SU-DHL-6 (cell line): ENCODE data around the gene AUH.

Source experiments
- H2AFZ ChIP-seq: fragments of 200-600 bp; sonication (generic); 2 replicates; pipeline ENCODE4 v1.6.1; 2014; ENCODE audit warnings: low read depth, mild to moderate bottlenecking, moderate library complexity, mixed read lengths, antibody characterized with exemption, low read length; ENCODE audit not compliant: severe bottlenecking
- H3F3A ChIP-seq: fragments of 200-600 bp; shearing (Covaris generic); 2 replicates; pipeline ENCODE4 v1.6.0; 2016; ENCODE audit warnings: antibody characterized with exemption, mild to moderate bottlenecking; ENCODE audit not compliant: insufficient read depth
- H3K27ac ChIP-seq: fragments of 200-600 bp; sonication (generic); 2 replicates; pipeline ENCODE4 v1.5.1; 2016; ENCODE audit warnings: low read depth, mild to moderate bottlenecking, low read length, moderate library complexity, mixed read lengths
- H3K27me3 ChIP-seq: fragments of 200-600 bp; sonication (generic), shearing (Covaris generic); 2 replicates; pipeline ENCODE4 v1.6.0; 2014; ENCODE audit warnings: mild to moderate bottlenecking, low read length
- H3K36me3 ChIP-seq: fragments of 200-600 bp; sonication (generic); 2 replicates; pipeline ENCODE4 v1.6.1; 2014; ENCODE audit warnings: mild to moderate bottlenecking, low read length, mixed read lengths
- H3K4me2 ChIP-seq: fragments of 300-600, 200-600 bp; shearing (Covaris generic), sonication (generic); 2 replicates; pipeline ENCODE4 v1.6.0; 2014; ENCODE audit warnings: low read length, low read depth, mild to moderate bottlenecking; ENCODE audit not compliant: poor library complexity, severe bottlenecking
- H3K4me3 ChIP-seq: fragments of 200-600 bp; sonication (generic); 2 replicates; pipeline ENCODE4 v1.5.1; 2014; ENCODE audit warnings: antibody characterized with exemption, low read length, mild to moderate bottlenecking, mixed read lengths; ENCODE audit not compliant: insufficient read depth, poor library complexity, severe bottlenecking
- H3K79me2 ChIP-seq: fragments of 200-600 bp; sonication (generic); 2 replicates; pipeline ENCODE4 v1.6.1; 2014; ENCODE audit warnings: mild to moderate bottlenecking, low read length, moderate library complexity; ENCODE audit not compliant: insufficient read depth
- H3K9ac ChIP-seq: fragments of 200-600 bp; sonication (generic); 2 replicates; pipeline ENCODE4 v1.7.0; 2014; ENCODE audit warnings: mild to moderate bottlenecking, low read length
- H3K9me2 ChIP-seq: fragments of 200-600 bp; sonication (generic); replicated peaks from 2 replicates; pipeline ENCODE4 v1.6.1; 2014; ENCODE audit warnings: low read length; ENCODE audit not compliant: insufficient read depth
- H3K9me3 ChIP-seq: fragments of 200-600 bp; sonication (generic); 2 replicates; pipeline ENCODE4 v1.6.1; 2014; ENCODE audit warnings: low read length, mixed read lengths; ENCODE audit not compliant: insufficient read depth
- H4K20me1 ChIP-seq: fragments of 200-600 bp; sonication (generic); 2 replicates; pipeline ENCODE4 v1.6.1; 2014; ENCODE audit warnings: low read depth, mild to moderate bottlenecking, antibody characterized with exemption, low read length, moderate library complexity, mixed read lengths
- EZH2phosphoT487 ChIP-seq: fragments of 200-600 bp; sonication (generic), shearing (Covaris generic); conservative IDR thresholded peaks from 2 replicates; pipeline ENCODE4 v1.6.1; 2018; ENCODE audit warnings: mild to moderate bottlenecking, antibody characterized with exemption, low read length, moderate library complexity, mixed read lengths
- TF ChIP-seq, protein P1 (sequence below): fragments of 200-600 bp; sonication (generic); IDR thresholded peaks from one replicate; pipeline ENCODE4 v1.5.1; 2017; ENCODE audit warnings: antibody characterized with exemption, mild to moderate bottlenecking, low read length, moderate library complexity; ENCODE audit not compliant: insufficient read depth, poor library complexity, severe bottlenecking

AUH gene

GRCh38 chr9:91395106-91395552 lies 33.4 kb upstream of the AUH start:
- no peak overlapping the region for H2AFZ ChIP-seq
- H3F3A ChIP-seq: no peaks in the 10 kb centered on the region
- no peak for TF ChIP-seq EZH2phosphoT487
- TF ChIP-seq, protein P1, sequence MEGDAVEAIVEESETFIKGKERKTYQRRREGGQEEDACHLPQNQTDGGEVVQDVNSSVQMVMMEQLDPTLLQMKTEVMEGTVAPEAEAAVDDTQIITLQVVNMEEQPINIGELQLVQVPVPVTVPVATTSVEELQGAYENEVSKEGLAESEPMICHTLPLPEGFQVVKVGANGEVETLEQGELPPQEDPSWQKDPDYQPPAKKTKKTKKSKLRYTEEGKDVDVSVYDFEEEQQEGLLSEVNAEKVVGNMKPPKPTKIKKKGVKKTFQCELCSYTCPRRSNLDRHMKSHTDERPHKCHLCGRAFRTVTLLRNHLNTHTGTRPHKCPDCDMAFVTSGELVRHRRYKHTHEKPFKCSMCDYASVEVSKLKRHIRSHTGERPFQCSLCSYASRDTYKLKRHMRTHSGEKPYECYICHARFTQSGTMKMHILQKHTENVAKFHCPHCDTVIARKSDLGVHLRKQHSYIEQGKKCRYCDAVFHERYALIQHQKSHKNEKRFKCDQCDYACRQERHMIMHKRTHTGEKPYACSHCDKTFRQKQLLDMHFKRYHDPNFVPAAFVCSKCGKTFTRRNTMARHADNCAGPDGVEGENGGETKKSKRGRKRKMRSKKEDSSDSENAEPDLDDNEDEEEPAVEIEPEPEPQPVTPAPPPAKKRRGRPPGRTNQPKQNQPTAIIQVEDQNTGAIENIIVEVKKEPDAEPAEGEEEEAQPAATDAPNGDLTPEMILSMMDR: no peak
- no peaks in the 10 kb centered on the region for H3K27me3 ChIP-seq
- no peaks in the 10 kb centered on the region for H3K9me2 ChIP-seq
- no peak overlapping the region for H3K9ac ChIP-seq
- H3K4me3 ChIP-seq: no peak overlapping the region
- H3K4me2 ChIP-seq: no peak overlapping the region
- no peaks in the 10 kb centered on the region for H3K79me2 ChIP-seq
- no peaks in the 10 kb centered on the region for H3K36me3 ChIP-seq
- no peaks in the 10 kb centered on the region for H4K20me1 ChIP-seq
- H3K27ac ChIP-seq: no peak overlapping the region
- H3K9me3 ChIP-seq: no peaks in the 10 kb centered on the region

- Histone ChIP-seq H4K20me1 (no peaks in the 10 kb centered on the region), H3K79me2 (no peaks in the 10 kb centered on the region), H3K9ac (no peak overlapping the region), H3K36me3 (no peaks in the 10 kb centered on the region), H3K4me3 (no peak overlapping the region), H3K27me3 (no peaks in the 10 kb centered on the region), H2AFZ (no peak overlapping the region), H3K9me2 (no peaks in the 10 kb centered on the region), H3F3A (no peaks in the 10 kb centered on the region), H3K9me3 (no peaks in the 10 kb centered on the region), H3K27ac (no peak overlapping the region), H3K4me2 (no peak overlapping the region)
- no peak for TF ChIP-seq EZH2phosphoT487
- TF ChIP-seq, protein P1: no peak
Measured at GRCh38 chr9:91393826-91394225, 32.1 kb upstream of the AUH start.

- Histone ChIP-seq H3K9me2 (no peaks in the 10 kb centered on the region), H3F3A (no peaks in the 10 kb centered on the region), H2AFZ (no peak overlapping the region)
Measured at GRCh38 chr9:91392435-91392834, 30.7 kb upstream of the AUH start.

More at GRCh38 chr9:91392435-91392834, 30.7 kb upstream of the AUH start:
- TF ChIP-seq, protein P1: no peak
- no peak for TF ChIP-seq EZH2phosphoT487
- H3K27me3 ChIP-seq: no peaks in the 10 kb centered on the region
- H3K79me2 ChIP-seq: no peaks in the 10 kb centered on the region
- no peak overlapping the region for H3K9ac ChIP-seq
- H3K4me2 ChIP-seq: no peak overlapping the region
- H3K9me3 ChIP-seq: no peaks in the 10 kb centered on the region
- H3K4me3 ChIP-seq: no peak overlapping the region
- H4K20me1 ChIP-seq: no peaks in the 10 kb centered on the region
- H3K27ac ChIP-seq: no peak overlapping the region
- H3K36me3 ChIP-seq: no peaks in the 10 kb centered on the region
